HG02973 (cell line): Measurements from ENCODE around the gene CMIP.

Experiments
- ATAC-seq: cut with Tn5 transposase; IDR thresholded peaks from one replicate; pipeline ENCODE4 v1.9.1; 2021; ENCODE audit warnings: moderate library complexity; ENCODE audit not compliant: unreplicated experiment

The CMIP gene

GRCh38 chr16:81615411-81615810, 170.8 kb downstream of the CMIP start:
- ATAC-seq, result no peak

GRCh38 chr16:81615833-81616232, 171.2 kb downstream of the CMIP start:
- ATAC-seq, result no peak

- peak; percentile 62 for ATAC-seq
Observed at GRCh38 chr16:81616321-81617020, 171.9 kb downstream of the CMIP start.

GRCh38 chr16:81617021-81617346, 172.4 kb downstream of the CMIP start:
- no peak for ATAC-seq

DNA sequence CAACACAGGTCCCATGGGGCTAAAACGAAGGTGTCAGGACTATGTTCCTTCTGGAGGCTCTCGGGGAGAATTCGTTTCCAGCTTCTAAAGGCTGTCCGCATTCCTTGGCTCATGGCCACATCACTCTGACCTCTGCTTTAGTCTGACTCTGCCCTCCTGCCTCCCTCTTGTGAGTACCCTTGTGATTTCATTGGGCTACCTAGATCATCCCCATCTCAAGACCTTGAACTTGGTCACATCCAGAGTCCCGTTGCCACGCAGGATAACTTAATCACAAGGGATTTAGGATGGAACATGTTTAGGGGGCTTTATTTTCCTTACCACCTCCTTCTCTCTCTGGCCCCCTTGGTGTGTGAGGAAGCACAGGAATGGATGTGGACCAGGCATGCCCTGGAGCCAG, 173.6 kb downstream of the CMIP start:
- no peak for ATAC-seq

GRCh38 chr16:81618661-81619060, 174.1 kb downstream of the CMIP start:
- no peak for ATAC-seq

GRCh38 chr16:81620029-81620428, 175.4 kb downstream of the CMIP start:
- no peak for ATAC-seq

DNA sequence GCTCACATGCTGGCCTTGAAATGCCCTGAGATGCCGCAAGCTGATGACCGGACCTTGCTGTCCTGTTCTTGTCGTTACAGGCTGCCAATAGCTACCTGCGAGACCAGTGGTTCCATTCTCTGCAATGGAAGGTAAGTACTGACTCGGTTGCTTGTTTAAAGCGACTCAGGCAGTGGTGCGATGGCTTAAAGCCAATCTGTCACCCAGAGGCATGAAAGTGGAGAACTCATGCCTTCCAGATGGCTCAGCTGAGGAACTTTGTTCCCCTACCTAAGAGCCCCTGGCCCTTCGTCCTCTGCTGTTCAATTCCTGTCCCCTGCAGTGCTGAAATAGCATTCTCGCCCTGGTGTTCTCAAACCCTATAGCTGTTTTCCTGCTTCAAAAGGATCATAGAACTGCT, 176.2 kb downstream of the CMIP start:
- no peak for ATAC-seq

DNA sequence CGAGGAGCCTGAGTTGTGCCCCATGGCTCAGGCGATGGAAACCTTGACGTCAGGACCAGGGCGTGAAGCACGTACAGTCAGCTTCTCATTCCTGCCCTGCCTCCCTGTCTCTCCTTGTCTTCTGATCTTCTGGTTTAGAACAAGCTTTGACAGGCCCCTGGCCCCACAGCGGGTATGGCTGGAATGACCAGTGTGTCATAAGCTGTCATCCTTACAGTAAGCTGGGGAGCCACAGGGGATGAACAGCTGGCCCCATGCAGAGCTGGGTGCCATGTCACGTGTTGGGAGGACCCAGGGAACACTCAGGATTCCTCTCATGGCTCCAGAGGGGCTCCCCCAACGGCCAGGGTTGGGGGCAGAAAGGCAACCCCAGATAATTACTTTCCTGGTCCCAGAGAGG, 176.9 kb downstream of the CMIP start:
- no peak for ATAC-seq

- ATAC-seq, result no peak
Observed at GRCh38 chr16:81623365-81624102, 178.9 kb downstream of the CMIP start.

DNA sequence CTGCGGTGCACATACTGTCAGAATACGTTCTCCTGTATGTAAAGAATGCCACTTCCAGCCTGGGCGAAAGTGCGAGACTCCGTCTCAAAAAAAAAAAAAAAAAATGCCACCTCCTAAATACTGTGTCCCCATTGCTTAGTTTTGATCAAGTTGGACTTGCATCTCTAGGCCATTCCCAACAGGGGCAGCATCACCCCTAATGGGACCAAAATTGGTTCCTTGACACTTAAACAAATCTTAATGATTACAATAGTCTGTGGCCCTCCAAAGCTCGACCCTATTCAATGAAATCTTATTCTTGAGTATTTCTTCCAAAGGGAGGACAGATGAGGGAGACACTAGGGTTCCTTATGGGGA, 179.8 kb downstream of the CMIP start:
- ATAC-seq, result no peak

GRCh38 chr16:81624760-81625543, 180.3 kb downstream of the CMIP start:
- ATAC-seq, result no peak

- no peak for ATAC-seq
Observed at GRCh38 chr16:81625544-81626153, 181.0 kb downstream of the CMIP start.

DNA sequence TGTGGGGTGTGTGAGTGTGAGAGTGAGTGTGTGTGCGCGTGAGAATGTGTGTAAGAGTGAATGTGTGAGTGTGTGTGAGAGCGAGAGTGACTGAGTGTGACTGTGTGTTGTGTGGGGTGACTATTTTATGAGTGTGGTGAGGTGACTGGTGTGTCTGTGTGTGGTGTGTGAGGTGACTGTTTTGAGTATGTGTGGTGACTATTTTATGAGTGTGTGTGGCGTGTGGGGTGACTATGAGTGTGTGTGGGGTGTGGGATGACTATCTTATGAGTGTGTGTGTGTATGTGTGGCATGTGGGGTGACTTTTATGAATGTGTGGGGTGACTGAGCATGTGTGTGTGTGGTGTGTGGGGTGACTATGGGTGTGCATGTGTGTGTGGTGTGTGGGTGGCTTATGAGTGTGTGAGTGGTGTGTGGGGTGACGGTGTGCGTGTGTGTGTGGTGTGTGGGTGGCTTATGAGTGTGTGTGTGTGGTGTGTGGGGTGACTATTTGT, 181.6 kb downstream of the CMIP start:
- ATAC-seq, result no peak

- ATAC-seq, result no peak
Observed at GRCh38 chr16:81627024-81627423, 182.4 kb downstream of the CMIP start.

DNA sequence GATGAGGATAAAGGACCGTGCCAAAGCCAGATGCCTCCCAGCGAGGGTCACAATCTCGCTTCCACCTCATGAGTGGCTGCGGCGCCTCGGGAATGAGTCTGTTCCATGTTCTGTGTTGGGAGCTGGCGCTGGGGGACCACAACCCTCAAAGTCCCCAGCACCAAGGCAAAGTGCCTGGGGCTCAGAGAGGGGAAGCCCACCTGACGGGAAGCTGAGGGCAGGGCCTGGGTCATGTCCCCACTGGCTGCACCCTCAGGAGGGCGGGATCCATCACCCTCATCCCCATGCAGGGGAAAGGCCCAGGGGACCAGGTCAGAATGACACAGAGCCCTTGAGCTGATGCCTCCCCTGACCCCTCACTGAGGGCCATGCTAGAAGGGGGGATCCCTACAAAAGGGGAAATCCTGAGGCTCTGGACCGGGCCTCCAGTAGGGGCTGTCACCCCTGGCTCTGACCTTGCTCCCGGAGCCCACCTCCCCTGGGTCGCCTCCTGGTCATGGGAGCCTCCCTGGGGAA, 183.2 kb downstream of the CMIP start:
- ATAC-seq, result no peak

DNA sequence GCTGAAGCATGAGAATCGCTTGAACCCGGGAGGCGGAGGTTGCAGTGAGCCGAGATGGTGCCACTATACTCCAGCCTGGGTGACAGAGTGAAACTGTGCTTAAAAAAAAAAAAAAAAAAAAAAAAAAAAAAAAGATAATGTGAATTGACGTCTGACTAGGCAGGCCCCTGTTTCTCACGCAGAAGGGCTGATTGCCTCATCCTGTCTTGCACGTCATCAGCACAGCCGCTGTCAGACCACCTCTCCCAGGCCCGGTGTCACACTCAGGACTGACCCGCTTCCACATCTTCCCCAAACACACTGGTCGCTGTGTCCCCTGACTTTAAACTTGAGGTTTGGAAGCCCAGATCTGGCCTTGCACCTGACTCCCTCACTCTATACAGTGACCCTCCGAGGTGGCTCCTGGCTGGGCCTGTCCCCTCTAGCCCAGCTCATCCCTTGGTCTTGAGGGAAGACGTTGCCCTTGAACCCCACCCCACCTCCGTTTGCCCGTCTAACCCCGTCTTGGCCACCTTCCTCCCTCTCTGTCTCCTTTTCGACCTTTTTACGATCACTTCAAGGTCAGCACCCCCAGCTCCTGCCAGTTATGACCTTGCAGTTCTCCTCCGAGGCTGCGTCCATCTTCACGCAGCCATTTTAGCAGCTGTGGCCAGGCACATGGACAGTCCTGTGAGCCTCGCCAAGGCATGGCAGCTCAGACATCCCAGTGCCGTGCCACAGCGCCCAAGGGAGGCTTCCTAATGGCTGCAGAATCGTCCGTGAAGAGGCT, 184.6 kb downstream of the CMIP start:
- no peak for ATAC-seq

- ATAC-seq, result no peak
Observed at GRCh38 chr16:81629896-81630634, 185.5 kb downstream of the CMIP start.

DNA sequence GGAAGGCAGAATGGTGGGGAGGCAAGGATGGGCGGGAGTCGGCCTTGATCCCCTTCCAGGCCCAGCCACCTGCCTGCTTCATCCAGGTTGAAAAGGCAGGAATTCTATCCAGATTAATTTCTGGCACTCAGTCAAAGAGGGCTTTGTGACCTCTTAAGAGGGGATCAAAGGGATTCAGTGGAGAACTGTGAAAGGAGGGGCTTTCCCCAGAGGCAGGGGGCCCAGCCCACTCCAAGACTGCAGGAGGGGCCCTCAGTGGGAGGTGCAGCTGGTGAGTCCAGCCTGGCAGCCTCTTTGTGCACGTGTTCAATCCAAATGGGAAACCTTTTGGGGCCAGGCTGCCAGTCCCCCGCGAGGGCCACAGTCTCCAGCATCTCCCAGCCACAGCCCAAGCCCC, 186.0 kb downstream of the CMIP start:
- no peak for ATAC-seq
